Activated T-cell treated with anti-CD3 and anti-CD28 coated beads, Interleukin-2, amount 50 U/mL, for 72 hours (primary cell): Measurements from ENCODE around the gene DPH1. TPM values are rescaled to one million over a fixed set of nuclear protein-coding genes. Genes with fewer than 3 reads are reported as not detected.

Experiments
- ATAC-seq, 2 donors: fragments of 150-1000 bp; cut with Tn5 transposase; replicated peaks in 1 of 2; 2 replicates each; pipeline ENCODE4 v1.10.0; 2021; ENCODE audit warnings: moderate library complexity in 2 of 2, mild to moderate bottlenecking in 1 of 2
- DNase-seq, 2 donors: peaks; one replicate each; pipeline ENCODE4 v3.0.0; 2021 to 2022; ENCODE audit warnings: mixed read lengths in 1 of 2
- H3K27ac Mint-ChIP-seq: one replicate; pipeline ENCODE4 v1.8.0; 2022; ENCODE audit warnings: mild to moderate bottlenecking, moderate library complexity, mixed read lengths
- H3K27me3 Mint-ChIP-seq: one replicate; pipeline ENCODE4 v1.8.0; 2022; ENCODE audit warnings: low read depth, mixed read lengths
- H3K36me3 Mint-ChIP-seq, 2 donors: one replicate each; pipeline ENCODE4 v1.8.0; 2022; ENCODE audit warnings: mixed read lengths in 2 of 2, mild to moderate bottlenecking in 1 of 2; ENCODE audit not compliant: insufficient read depth in 2 of 2
- H3K4me1 Mint-ChIP-seq: one replicate; pipeline ENCODE4 v1.8.0; 2022; ENCODE audit warnings: low read depth, mixed read lengths
- H3K4me3 Mint-ChIP-seq, 2 donors: one replicate each; pipeline ENCODE4 v1.8.0; 2022; ENCODE audit warnings: mild to moderate bottlenecking in 2 of 2, mixed read lengths in 2 of 2, moderate library complexity in 2 of 2
- H3K9me3 Mint-ChIP-seq, 2 donors: one replicate each; pipeline ENCODE4 v1.8.0; 2022; ENCODE audit warnings: mixed read lengths in 2 of 2
- total RNA-seq, 2 donors: library from RNA; stranded (reverse); gene quantifications; one replicate each; pipeline ENCODE4 v1.2.3, GENCODE V29; 2022

Gene DPH1
- total RNA-seq, 2 donors from 2014 or later = 36.8 to 40.8 TPM

- H3K4me3 Mint-ChIP-seq = no peak overlapping the region
- DNase-seq (no peak), ATAC-seq (no peak)
- peaks cover 68% of the 10 kb centered on the region for H3K4me1 Mint-ChIP-seq
- peaks cover 14 to 17% of the 10 kb centered on the region in 2 donors for H3K36me3 Mint-ChIP-seq
- no peaks in the 10 kb centered on the region for H3K9me3 Mint-ChIP-seq
- peak overlapping the region; percentile 3 for H3K27ac Mint-ChIP-seq
- no peaks in the 10 kb centered on the region for H3K27me3 Mint-ChIP-seq
Measured at GRCh38 chr17:2084036-2084765, 54.2 kb downstream of the DPH1 start.

DNA sequence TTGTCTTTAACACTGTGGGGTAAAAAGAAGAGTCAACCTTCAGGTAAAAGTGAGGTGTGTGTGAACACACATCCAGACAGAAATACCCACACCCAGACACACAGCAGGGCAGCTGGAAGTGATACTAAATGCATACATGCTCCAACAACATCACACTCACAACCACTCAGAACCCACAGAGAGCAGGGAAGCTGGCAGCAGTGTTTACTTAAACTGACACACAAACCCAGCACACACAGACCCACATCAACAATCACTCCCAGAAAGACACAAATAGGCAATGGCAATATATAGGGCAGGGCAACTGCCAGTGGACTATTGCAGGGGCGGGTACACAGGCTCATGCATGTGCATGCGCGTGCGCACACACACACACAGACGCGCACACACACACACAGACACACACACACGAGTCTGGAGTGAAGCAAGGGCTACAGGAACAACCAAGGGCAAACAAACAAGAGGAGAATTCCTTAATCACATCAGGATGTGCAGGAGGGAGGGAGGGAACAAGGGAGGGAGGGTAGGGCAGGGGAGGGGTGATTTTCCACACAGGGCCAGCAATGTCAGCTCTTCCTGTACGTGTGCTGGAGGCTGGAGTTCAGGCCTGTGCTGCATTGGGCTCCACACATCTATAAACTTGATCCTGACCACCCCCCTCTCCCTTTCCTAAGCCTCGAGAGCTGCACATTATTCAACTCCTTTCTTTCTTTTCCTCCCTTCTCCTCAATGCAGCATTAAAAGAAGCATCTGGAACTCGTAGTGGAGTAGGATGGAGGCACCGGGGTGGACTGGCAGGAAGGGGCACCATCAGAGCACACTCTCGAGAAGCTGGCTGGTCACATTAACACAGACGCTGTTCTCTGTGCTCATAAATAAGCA lies 55.1 kb downstream of the DPH1 start:
- no peaks in the 10 kb centered on the region for H3K9me3 Mint-ChIP-seq
- ATAC-seq (no peak), DNase-seq (no peak)
- no peak overlapping the region for H3K4me3 Mint-ChIP-seq
- no peaks in the 10 kb centered on the region for H3K27me3 Mint-ChIP-seq
- H3K4me1 Mint-ChIP-seq = peaks cover 76% of the 10 kb centered on the region
- peak overlapping the region; percentile 3 for H3K27ac Mint-ChIP-seq
- H3K36me3 Mint-ChIP-seq = peaks cover 12 to 17% of the 10 kb centered on the region in 2 donors

GRCh38 chr17:2085648-2085949 lies 55.6 kb downstream of the DPH1 start:
- peaks cover 12 to 17% of the 10 kb centered on the region in 2 donors for H3K36me3 Mint-ChIP-seq
- H3K9me3 Mint-ChIP-seq = no peaks in the 10 kb centered on the region
- H3K4me3 Mint-ChIP-seq = no peak overlapping the region
- no peak for ATAC-seq
- no peak for DNase-seq
- H3K27me3 Mint-ChIP-seq = no peaks in the 10 kb centered on the region
- H3K4me1 Mint-ChIP-seq = peaks cover 82% of the 10 kb centered on the region
- no peak overlapping the region for H3K27ac Mint-ChIP-seq

DNA sequence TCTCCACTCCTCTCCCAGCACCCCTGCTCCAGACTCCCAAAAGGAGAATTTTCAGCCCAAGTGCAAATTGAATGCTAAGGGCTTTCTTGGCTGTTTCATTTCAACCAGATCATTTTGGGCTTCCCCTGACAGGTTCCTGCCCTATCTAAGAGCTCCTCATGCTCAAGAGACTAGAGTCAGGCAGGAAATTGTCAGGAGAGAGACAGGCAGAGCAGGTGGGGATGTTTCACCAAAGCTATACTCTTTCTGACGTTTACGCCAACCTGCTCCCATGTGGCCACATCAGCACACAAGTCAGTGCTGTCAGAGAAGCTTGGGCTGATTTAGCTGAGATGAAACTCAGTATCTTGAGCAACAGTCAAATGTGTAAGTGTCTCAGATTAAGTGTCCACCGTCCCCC lies 56.4 kb downstream of the DPH1 start:
- H3K4me3 Mint-ChIP-seq = peak overlapping the region in 1 of 2 donors; percentile 56
- no peak overlapping the region for H3K27ac Mint-ChIP-seq
- peak in 1 of 2 donors; percentile 0 for ATAC-seq
- peaks cover 89% of the 10 kb centered on the region for H3K4me1 Mint-ChIP-seq
- no peaks in the 10 kb centered on the region for H3K9me3 Mint-ChIP-seq
- no peak for DNase-seq
- no peaks in the 10 kb centered on the region for H3K27me3 Mint-ChIP-seq
- peaks cover 12 to 17% of the 10 kb centered on the region in 2 donors for H3K36me3 Mint-ChIP-seq

- H3K27me3 Mint-ChIP-seq = no peaks in the 10 kb centered on the region
- peak overlapping the region; percentile 49 to 56 for H3K4me3 Mint-ChIP-seq
- no peaks in the 10 kb centered on the region for H3K9me3 Mint-ChIP-seq
- ATAC-seq (peak; percentile 66 to 70), DNase-seq (peak; percentile 67 to 70)
- H3K27ac Mint-ChIP-seq = peak overlapping the region; percentile 1
- H3K36me3 Mint-ChIP-seq = peaks cover 11 to 12% of the 10 kb centered on the region in 2 donors
- peaks cover 86% of the 10 kb centered on the region for H3K4me1 Mint-ChIP-seq
Measured at GRCh38 chr17:2087597-2088211, 57.8 kb downstream of the DPH1 start.

GRCh38 chr17:2089021-2089422 lies 59.1 kb downstream of the DPH1 start:
- Mint-ChIP-seq H3K36me3 (peaks cover 8 to 11% of the 10 kb centered on the region in 2 donors), H3K27me3 (no peaks in the 10 kb centered on the region), H3K4me1 (peaks cover 74% of the 10 kb centered on the region), H3K9me3 (no peaks in the 10 kb centered on the region), H3K4me3 (peak overlapping the region; percentile 86 to 90), H3K27ac (peak overlapping the region; percentile 69)
- DNase-seq (no peak), ATAC-seq (peak; percentile 37 to 39)

DNA sequence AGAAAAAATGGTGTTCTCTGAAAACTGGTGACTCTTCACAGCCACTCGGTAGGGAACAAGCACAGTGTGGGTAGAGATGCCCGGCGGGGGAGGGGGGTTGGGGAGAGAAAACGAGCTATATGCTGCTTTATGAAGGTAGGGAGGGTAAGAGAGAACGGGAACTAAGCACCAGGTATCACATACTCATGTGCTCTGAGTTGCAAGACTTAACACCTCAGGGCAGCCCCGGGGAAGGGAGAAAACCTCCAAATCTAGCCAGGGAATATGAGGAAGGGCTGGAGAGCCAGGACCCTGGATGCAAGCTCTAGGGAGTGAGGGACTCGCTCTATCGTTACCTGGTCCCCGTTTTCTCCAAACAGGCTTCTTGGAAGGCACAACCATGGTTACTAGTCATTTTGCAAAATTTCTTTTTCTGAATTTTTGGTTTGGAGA lies 60.3 kb downstream of the DPH1 start:
- Mint-ChIP-seq H3K4me1 (peaks cover 65% of the 10 kb centered on the region), H3K9me3 (no peaks in the 10 kb centered on the region), H3K36me3 (peaks cover 3 to 6% of the 10 kb centered on the region in 2 donors), H3K4me3 (peak overlapping the region; percentile 86 to 90), H3K27me3 (no peaks in the 10 kb centered on the region), H3K27ac (no peak overlapping the region)
- ATAC-seq (no peak), DNase-seq (no peak)

DNA sequence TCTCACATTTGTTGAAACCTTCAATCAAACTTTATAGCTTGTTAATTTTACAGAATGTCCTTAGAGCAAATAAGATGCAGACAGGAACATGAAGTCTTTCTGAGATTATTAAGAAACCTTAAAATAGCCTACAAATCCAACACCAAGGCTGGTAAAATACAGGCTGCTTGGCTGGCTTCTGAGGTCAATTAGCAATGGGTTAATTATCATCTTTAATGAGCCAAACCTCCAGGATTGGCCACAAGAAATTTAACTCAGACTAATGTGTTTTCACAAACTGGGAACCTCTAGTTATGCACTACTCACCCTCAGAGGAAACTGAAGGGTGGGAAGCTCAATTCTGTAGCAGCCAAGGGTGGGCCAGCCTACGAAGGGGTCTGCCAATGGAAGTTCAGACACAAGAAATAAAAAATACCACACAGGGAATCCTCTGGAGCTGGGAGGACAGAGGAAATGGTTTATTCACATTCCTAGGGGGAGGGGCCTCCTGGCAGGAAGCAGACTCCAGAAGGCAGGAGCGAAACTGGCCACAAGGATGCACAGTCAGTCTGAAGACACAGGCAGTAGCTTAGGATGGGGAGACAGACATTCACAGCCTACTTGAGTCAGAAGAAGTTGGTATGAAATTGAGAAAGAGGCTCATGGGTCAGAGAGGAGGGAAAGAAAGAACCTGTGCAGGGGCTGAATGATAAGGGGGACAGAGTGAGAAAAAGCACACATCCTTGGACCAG lies 61.0 kb downstream of the DPH1 start:
- peak overlapping the region; percentile 86 to 90 for H3K4me3 Mint-ChIP-seq
- DNase-seq (no peak), ATAC-seq (no peak)
- H3K27me3 Mint-ChIP-seq = no peaks in the 10 kb centered on the region
- peaks cover 3 to 6% of the 10 kb centered on the region in 2 donors for H3K36me3 Mint-ChIP-seq
- no peaks in the 10 kb centered on the region for H3K9me3 Mint-ChIP-seq
- H3K4me1 Mint-ChIP-seq = peaks cover 60% of the 10 kb centered on the region
- H3K27ac Mint-ChIP-seq = peak overlapping the region; percentile 72

DNA sequence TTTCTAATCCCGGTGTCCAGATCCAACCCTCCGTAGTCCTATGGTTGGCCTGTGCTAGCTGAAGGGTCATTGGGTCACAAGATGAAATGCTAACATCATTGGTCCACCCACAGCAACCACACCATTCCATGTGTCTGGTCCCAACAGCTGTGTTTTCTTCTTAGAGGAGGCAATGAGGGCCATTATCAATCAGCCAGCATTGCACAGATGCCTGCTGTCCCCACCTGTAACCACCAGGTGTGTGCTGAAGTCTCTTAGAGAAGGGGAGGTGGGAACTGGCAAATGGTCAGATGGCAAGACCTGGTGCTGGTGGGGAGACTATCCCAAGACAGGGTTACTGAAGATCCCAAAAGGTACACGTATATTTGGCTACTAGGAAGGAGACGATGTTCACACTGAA lies 62.3 kb downstream of the DPH1 start:
- ATAC-seq (no peak), DNase-seq (no peak)
- peaks cover 3 to 6% of the 10 kb centered on the region in 2 donors for H3K36me3 Mint-ChIP-seq
- H3K4me1 Mint-ChIP-seq = peaks cover 47% of the 10 kb centered on the region
- no peak overlapping the region for H3K27ac Mint-ChIP-seq
- no peak overlapping the region for H3K4me3 Mint-ChIP-seq
- H3K9me3 Mint-ChIP-seq = no peaks in the 10 kb centered on the region
- no peaks in the 10 kb centered on the region for H3K27me3 Mint-ChIP-seq

GRCh38 chr17:2093349-2093748 lies 63.4 kb downstream of the DPH1 start:
- Mint-ChIP-seq H3K9me3 (no peaks in the 10 kb centered on the region), H3K4me1 (peaks cover 36% of the 10 kb centered on the region), H3K4me3 (no peak overlapping the region), H3K36me3 (peaks cover 0 to 5% of the 10 kb centered on the region in 2 donors), H3K27me3 (no peaks in the 10 kb centered on the region), H3K27ac (no peak overlapping the region)
- no peak for ATAC-seq
- DNase-seq = no peak
